Thoracic aorta (tissue), 2 donors: ENCODE data around the gene RCAN2. TPM values are rescaled to one million over a fixed set of nuclear protein-coding genes. Genes with fewer than 3 reads are reported as not detected.

ENCODE experiments used
- ATAC-seq: fragments of 150-250 bp; one replicate; pipeline ENCODE4 v1.8.0; 2017; ENCODE audit warnings: low read depth; ENCODE audit not compliant: insufficient number of reproducible peaks, low FRiP score
- DNase-seq: peaks from one replicate; pipeline ENCODE4 v3.0.0-alpha.2; 2020; ENCODE audit warnings: low spot score
- H3K27ac ChIP-seq, 2 donors: fragments of 200-600 bp; sonication (generic); 1 replicate in 1 of 2; 2 replicates in 1 of 2; pipeline ENCODE4 v1.5.1; 2016; ENCODE audit warnings: mild to moderate bottlenecking in 2 of 2, moderate library complexity in 2 of 2
- H3K27me3 ChIP-seq: fragments of 200-600 bp; sonication (generic); replicated peaks from 2 replicates; pipeline ENCODE4 v1.6.0; 2016; ENCODE audit warnings: mild to moderate bottlenecking; ENCODE audit not compliant: insufficient read depth
- H3K36me3 ChIP-seq: fragments of 200-600 bp; sonication (generic); one replicate; pipeline ENCODE4 v1.5.1; 2016
- H3K4me1 ChIP-seq, 2 donors: fragments of 200-600 bp; sonication (generic); 1 replicate in 1 of 2; 2 replicates in 1 of 2; pipeline versions ENCODE4 v1.5.1 to v1.6.0; 2016; ENCODE audit warnings: low read depth in 2 of 2, mild to moderate bottlenecking in 1 of 2; ENCODE audit not compliant: control insufficient read depth in 1 of 2
- H3K4me3 ChIP-seq: fragments of 200-600 bp; sonication (generic); 2 replicates; pipeline ENCODE4 v1.5.1; 2016; ENCODE audit warnings: mild to moderate bottlenecking
- H3K9me3 ChIP-seq: fragments of 200-600 bp; sonication (generic); 2 replicates; pipeline ENCODE4 v1.5.1; 2016
- CTCF ChIP-seq: fragments of 200-600 bp; sonication (generic); IDR thresholded peaks from one replicate; pipeline ENCODE4 v1.5.1; 2019; ENCODE audit warnings: antibody characterized with exemption
- total RNA-seq, 2 donors: library from RNA; depleted of rRNA; stranded (reverse); fragments of >200 nt; gene quantifications; one replicate each; pipeline versions ENCODE4 v1.1.0 to v1.2.3, GENCODE V29; 2016

The RCAN2 gene
- total RNA-seq, 2 donors from 2014 or later, result 126 to 289 TPM

GRCh38 chr6:46254946-46255345, 236.3 kb downstream of the RCAN2 start:
- Histone ChIP-seq H3K4me1 (peaks cover 3 to 53% of the 10 kb centered on the region in 2 donors), H3K4me3 (no peak overlapping the region), H3K9me3 (no peaks in the 10 kb centered on the region), H3K27ac (no peak overlapping the region), H3K36me3 (no peaks in the 10 kb centered on the region), H3K27me3 (no peaks in the 10 kb centered on the region)
- no peak for TF ChIP-seq CTCF
- DNase-seq (no peak), ATAC-seq (no peak)

- Histone ChIP-seq H3K9me3 (no peaks in the 10 kb centered on the region), H3K4me3 (no peak overlapping the region), H3K36me3 (no peaks in the 10 kb centered on the region), H3K4me1 (peaks cover 3 to 49% of the 10 kb centered on the region in 2 donors), H3K27me3 (no peaks in the 10 kb centered on the region), H3K27ac (no peak overlapping the region)
- no peak for TF ChIP-seq CTCF
- ATAC-seq (no peak), DNase-seq (no peak)
Observed at GRCh38 chr6:46254331-46254730, 236.9 kb downstream of the RCAN2 start.

- H3K9me3 ChIP-seq, result no peaks in the 10 kb centered on the region
- H3K4me1 ChIP-seq, result peaks cover 0 to 39% of the 10 kb centered on the region in 2 donors
- TF ChIP-seq CTCF, result no peak
- H3K4me3 ChIP-seq, result no peak overlapping the region
- ATAC-seq, result no peak
- no peak for DNase-seq
- no peak overlapping the region for H3K27ac ChIP-seq
- H3K36me3 ChIP-seq, result no peaks in the 10 kb centered on the region
- H3K27me3 ChIP-seq, result no peaks in the 10 kb centered on the region
Observed at GRCh38 chr6:46251583-46252339, 239.5 kb downstream of the RCAN2 start.

- peaks cover 3 to 38% of the 10 kb centered on the region in 2 donors for H3K4me1 ChIP-seq
- ATAC-seq, result no peak
- TF ChIP-seq CTCF, result no peak
- H3K9me3 ChIP-seq, result no peaks in the 10 kb centered on the region
- no peak overlapping the region for H3K4me3 ChIP-seq
- H3K27ac ChIP-seq, result no peak overlapping the region
- H3K27me3 ChIP-seq, result no peaks in the 10 kb centered on the region
- peaks cover 12% of the 10 kb centered on the region for H3K36me3 ChIP-seq
- DNase-seq, result no peak
Observed at GRCh38 chr6:46248143-46248542, 243.1 kb downstream of the RCAN2 start.

GRCh38 chr6:46246727-46247126, 244.5 kb downstream of the RCAN2 start:
- ATAC-seq, result no peak
- no peaks in the 10 kb centered on the region for H3K9me3 ChIP-seq

More at GRCh38 chr6:46246727-46247126, 244.5 kb downstream of the RCAN2 start:
- H3K4me1 ChIP-seq, result peaks cover 3 to 33% of the 10 kb centered on the region in 2 donors
- TF ChIP-seq CTCF, result no peak
- DNase-seq, result no peak
- no peaks in the 10 kb centered on the region for H3K27me3 ChIP-seq
- H3K36me3 ChIP-seq, result peaks cover 12% of the 10 kb centered on the region
- H3K4me3 ChIP-seq, result no peak overlapping the region
- H3K27ac ChIP-seq, result peak overlapping the region in 1 of 2 donors; percentile 10
